HL-60 (cell line): ENCODE results near the gene ANKRD44.

ENCODE experiments used
- DNase-seq, 2 experiments: peaks; one replicate each; pipeline ENCODE4 v3.0.0-alpha.2; 2010 to 2020; ENCODE audit warnings: low read depth in 1 of 2, low spot score in 1 of 2
- H3K27ac ChIP-seq: fragments of 250-450 bp; sonication (Bioruptor Pico); replicated peaks from 2 replicates; pipeline ENCODE4 v1.5.1; 2020; ENCODE audit warnings: mild to moderate bottlenecking, moderate library complexity
- H3K27me3 ChIP-seq: fragments of 250-450 bp; sonication (Bioruptor Pico); 2 replicates; pipeline ENCODE4 v1.5.1; 2021; ENCODE audit warnings: mild to moderate bottlenecking, moderate library complexity; ENCODE audit not compliant: insufficient read depth, poor library complexity, severe bottlenecking
- H3K4me3 ChIP-seq: replicated peaks from 2 replicates; pipeline ENCODE4 v1.5.1; 2011; ENCODE audit warnings: mild to moderate bottlenecking, control low read depth, low read length; ENCODE audit not compliant: insufficient read depth
- CTCF ChIP-seq: IDR thresholded peaks from one replicate; pipeline ENCODE4 v1.5.1; 2011; ENCODE audit warnings: low read length, control low read depth, inconsistent platforms; ENCODE audit not compliant: insufficient read depth
- GABPA ChIP-seq: IDR thresholded peaks from 2 replicates; pipeline ENCODE4 v1.6.1; 2012; ENCODE audit warnings: low read depth
- POLR2AphosphoS5 ChIP-seq: IDR thresholded peaks from 2 replicates; pipeline ENCODE4 v1.6.1; 2012; ENCODE audit warnings: low read depth
- REST ChIP-seq: IDR thresholded peaks from 2 replicates; pipeline ENCODE4 v1.6.1; 2012; ENCODE audit warnings: low read depth; ENCODE audit not compliant: insufficient replicate concordance
- SPI1 ChIP-seq: IDR thresholded peaks from 2 replicates; pipeline ENCODE4 v1.6.1; 2012; ENCODE audit warnings: low read depth, mild to moderate bottlenecking, borderline replicate concordance

The ANKRD44 gene

GRCh38 chr2:197297266-197297665 lies 13.3 kb downstream of the ANKRD44 start:
- no peak for DNase-seq
- H3K4me3 ChIP-seq = no peak overlapping the region
- no peak for TF ChIP-seq REST
- no peak for TF ChIP-seq POLR2AphosphoS5
- TF ChIP-seq SPI1 = no peak
- no peak for TF ChIP-seq CTCF
- no peak for TF ChIP-seq GABPA

GRCh38 chr2:197296835-197297234 lies 13.7 kb downstream of the ANKRD44 start:
- DNase-seq = no peak
- H3K27ac ChIP-seq = peak overlapping the region; percentile 58
- TF ChIP-seq REST (no peak), SPI1 (peak; percentile 98), GABPA (no peak), POLR2AphosphoS5 (no peak), CTCF (no peak)
- H3K4me3 ChIP-seq = no peak overlapping the region
- H3K27me3 ChIP-seq = no peaks in the 10 kb centered on the region

More at GRCh38 chr2:197297266-197297665, 13.3 kb downstream of the ANKRD44 start:
- peak overlapping the region; percentile 58 for H3K27ac ChIP-seq
- H3K27me3 ChIP-seq = no peaks in the 10 kb centered on the region

GRCh38 chr2:197294260-197294659 lies 16.3 kb downstream of the ANKRD44 start:
- no peak for DNase-seq
- Histone ChIP-seq H3K27me3 (no peaks in the 10 kb centered on the region), H3K27ac (peak overlapping the region; percentile 63), H3K4me3 (no peak overlapping the region)
- TF ChIP-seq POLR2AphosphoS5 (no peak), REST (no peak), GABPA (no peak), CTCF (no peak), SPI1 (no peak)
